ENCODE data around the gene RNASE2. TPM values are rescaled to one million over a fixed set of nuclear protein-coding genes. Genes with fewer than 3 reads are reported as not detected.
"Not testable (repeated sequence)": the region's sequence is repeated elsewhere in the genome, so short reads cannot be mapped to it uniquely, and the experiment has no call there.

The RNASE2 gene
- polyA plus RNA-seq, 4 donors, result 0.86 to 1.7 (median 1.1) TPM

DNA sequence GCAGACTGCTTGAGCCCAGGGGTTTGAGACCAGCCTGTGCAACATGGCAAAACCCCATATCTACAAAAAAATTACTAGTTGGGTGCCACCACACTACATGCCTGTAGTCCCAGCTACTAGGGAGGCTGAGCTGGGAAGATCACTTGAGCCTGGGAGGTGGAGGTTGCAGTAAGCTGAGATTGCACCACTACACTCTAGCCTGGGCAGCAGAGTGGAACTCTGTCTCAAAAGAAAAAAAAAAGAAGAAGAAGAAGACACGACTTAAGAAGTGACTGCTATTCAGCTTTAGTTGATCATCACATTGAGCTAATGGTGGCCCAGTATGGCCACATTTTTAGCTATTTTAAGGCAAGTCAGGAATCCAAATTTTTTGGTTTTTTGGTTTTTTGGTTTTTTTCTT is 25.6 kb downstream of the RNASE2 start:
- DNase-seq (ENCODE audit: low read depth in 4 of 4, low spot score in 3 of 4), result no peak

DNA sequence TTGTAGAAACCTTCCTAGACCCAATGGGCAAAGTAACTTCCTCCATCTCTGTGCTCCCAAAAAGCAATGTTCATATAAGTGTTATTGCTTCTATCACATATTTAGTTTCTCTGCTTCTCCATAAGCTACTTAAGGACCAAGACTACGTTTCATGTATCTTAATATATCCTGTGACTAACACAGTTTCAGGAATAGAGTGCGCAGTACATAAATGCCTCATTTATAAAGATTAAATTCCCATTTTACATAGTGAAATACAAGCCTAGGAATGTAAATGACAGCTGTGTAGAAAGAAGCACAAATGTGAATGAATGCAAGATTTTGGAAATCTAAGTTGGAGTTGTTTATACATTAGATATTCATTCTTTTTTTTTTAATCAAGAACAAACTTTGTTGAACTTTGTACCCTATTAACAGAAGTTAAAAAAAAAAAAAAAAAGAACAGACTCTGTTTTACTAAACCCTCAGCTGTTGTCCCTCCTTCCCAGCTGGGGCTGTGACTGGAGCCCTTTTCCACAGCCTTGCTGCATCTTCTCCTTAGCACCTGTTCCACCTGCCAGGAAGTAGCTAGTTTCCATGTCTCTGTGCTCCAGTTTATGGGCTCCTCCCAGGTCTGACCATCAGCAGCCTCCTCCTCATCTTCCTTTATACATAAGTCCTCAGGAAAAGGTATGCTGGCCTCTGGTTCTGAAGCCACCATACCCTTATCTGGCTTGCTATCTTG is 27.5 kb downstream of the RNASE2 start:
- no peak for DNase-seq (ENCODE audit: low read depth in 4 of 4, low spot score in 3 of 4)

DNA sequence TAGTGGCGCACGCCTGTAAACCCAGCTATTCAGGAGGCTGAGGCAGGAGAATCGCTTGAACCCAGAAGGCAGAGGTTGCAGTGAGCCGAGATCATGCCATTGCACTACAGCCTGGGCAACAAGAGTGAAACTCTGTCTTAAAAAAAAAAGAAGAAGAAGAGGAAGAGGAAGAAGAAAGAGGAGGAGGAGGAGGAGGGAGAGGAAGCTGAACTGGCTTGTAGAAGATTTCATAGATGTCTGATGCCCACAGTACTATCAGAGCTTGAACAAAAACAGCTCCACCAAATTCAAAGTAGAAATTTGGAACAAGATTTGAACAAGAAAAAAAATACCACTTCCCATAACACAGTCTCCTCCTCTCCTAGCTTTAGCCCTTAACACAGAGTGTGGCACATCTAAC is 30.4 kb downstream of the RNASE2 start:
- DNase-seq (ENCODE audit: low read depth in 4 of 4, low spot score in 3 of 4), result not testable (repeated sequence)

DNA sequence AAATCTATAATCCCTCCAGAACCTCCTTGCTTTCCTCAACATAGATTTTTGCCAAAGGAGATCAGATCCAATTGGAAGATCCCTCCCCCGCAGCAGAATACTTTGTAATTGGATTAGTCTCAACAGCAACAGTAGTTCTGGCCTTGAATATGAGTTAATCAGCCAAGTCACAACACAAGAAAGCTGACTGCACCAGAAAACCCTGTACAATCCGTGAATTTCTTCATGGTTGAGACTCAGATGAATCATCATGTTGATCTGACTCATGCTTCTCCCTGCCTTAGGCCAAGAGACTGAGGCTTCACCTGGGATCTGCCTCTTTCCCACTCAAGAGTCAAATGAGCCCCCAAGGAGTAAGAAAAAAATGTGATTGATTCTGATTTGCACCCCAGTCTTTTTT is 31.5 kb downstream of the RNASE2 start:
- no peak for DNase-seq (ENCODE audit: low read depth in 4 of 4, low spot score in 3 of 4)

DNA sequence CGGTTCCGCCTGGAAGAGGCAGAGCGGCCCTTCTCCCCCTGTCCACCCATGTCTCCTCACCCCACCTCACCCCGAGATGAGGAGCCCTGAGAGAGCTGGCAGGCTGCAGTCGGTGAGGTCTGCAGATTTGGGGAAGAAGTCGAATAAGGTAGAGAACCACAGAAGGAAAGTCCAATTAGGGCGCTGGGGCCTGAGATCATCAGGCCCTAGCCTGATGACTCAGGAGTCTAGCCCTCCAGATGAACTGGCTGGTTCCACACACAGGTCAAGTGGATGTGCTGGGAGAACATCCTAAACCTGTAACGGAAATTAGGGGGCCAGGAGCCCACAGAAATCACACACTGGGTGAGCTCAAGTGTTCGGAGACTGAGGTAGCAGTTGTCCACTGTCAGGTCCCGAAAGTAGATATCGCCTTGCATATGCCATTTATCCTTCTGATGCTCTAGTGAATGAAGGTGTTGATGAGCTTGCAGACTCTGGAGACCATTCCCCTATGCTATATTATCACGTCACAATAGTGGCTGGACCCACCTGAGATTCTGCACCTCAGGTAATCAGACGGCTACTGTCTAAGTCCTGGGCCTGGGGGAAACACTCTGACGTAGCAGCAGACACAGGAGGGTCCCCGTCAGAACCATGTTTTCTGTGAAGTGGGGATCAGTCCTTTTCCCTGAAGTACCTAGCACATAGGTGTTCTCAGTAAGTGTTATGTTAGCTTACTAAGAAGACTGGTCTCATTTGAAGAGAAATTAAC is 33.6 kb downstream of the RNASE2 start:
- DNase-seq (ENCODE audit: low read depth in 4 of 4, low spot score in 3 of 4), result no peak

DNA sequence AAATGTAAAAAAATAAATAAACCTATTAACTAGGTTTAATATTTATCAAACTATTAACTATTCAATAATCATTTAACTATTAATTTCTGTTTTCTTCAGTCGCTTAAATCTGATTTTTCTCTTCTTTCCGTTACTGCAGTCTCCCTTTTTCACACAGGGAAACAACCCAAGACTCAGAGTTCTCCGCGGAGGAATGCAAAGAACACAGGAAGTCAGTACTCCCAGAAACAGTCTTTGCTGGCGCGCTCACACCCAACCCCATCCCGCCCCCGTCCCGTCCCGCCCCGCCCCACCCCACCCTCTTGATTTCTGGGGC is 34.1 kb downstream of the RNASE2 start:
- DNase-seq (ENCODE audit: low read depth in 4 of 4, low spot score in 3 of 4), result no peak

DNA sequence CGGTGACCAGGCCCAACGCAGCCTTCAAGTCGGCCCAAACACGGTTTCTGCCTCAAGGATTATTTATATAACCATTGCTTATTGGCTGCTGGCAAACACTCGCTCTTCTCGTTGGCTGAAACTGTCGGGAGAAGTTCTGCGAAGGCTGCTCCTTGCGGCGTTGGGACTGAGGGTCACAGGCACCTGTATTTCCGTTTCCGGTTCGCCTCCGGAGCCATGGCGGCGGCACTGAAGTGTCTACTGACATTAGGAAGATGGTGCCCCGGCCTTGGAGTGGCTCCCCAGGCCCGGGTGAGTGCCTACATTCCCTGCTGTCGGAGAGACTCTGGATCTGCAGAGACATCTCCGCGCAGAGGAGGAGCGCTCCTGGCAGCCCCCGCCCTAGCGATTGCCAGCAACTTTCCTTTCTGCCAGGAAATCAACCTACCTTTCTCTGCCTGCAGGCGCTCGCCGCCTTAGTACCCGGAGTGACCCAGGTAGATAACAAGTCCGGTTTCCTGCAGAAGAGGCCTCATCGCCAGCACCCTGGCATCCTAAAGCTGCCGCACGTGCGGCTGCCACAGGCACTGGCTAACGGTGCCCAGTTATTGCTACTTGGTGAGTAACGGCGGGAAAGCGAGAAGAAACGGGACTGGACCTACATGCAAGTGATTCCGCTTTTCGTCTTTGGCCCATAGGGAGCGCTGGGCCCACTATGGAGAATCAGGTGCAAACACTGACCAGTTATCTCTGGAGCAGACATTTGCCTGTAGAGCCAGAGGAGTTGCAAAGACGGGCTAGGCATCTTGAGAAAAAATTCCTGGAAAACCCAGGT is 34.7 kb downstream of the RNASE2 start, which contains the start of gene METTL17:
METTL17 (plus strand) TSS at position 194 of the 814 bp plus-strand sequence; CDS start at position 217, 23 bp downstream.
- DNase-seq (ENCODE audit: low read depth in 4 of 4, low spot score in 3 of 4), result peak; percentile 89 to 95 (median 91)

DNA sequence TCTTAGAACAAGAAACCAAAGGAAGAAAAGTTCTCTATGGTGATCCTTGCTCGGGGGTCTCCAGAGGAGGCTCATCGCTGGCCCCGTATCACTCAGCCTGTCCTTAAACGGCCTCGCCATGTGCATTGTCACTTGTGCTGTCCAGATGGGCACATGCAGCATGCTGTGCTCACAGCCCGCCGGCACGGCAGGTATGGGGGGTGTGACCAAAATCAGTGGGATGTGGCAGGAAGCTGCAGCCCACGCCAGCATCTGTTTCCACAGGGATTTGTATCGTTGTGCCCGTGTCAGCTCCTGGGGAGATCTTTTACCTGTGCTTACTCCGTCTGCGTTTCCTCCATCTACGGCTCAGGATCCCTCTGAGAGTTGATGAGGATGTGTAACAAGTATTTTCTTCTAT is 41.2 kb downstream of the RNASE2 start:
- no peak for DNase-seq (ENCODE audit: low read depth in 4 of 4, low spot score in 3 of 4)

DNA sequence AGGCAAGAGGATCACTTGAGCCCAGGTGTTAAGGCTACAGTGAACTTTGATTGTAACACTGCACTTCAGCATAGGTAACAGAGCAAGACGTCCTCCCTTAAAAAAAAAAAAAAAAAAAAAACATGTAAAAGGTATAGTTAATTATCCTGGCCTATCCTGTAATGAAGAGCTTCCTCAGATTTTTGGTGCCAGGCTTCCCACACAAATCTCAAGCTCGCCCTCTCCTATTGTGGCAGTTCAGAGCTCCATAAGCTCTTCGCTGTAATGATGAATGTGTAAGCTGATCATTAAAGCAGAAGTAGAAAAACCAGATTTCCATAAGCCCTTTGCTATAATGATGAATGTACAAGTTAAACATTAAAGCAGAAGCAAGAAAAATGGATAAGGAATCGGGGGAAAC is 41.8 kb downstream of the RNASE2 start:
- no peak for DNase-seq (ENCODE audit: low read depth in 4 of 4, low spot score in 3 of 4)

DNA sequence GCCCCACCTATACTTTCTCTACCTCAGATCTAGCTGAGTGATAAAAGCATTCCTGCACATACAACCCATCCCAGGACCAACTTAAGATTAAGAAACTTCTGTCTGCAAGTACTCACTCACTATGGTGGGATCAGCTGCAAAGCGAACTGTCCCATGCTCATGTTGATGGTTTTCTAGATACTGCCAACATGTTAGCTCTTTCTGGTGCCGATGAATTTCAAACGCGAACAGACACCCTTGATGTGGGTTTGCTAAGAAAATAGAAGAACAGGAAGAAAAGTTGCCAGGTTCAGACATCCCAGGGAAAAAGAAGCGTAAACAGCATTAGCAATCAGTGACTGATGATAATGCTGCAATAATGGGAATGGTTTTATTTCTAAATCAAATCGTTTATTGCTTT is 42.3 kb downstream of the RNASE2 start:
- no peak for DNase-seq (ENCODE audit: low read depth in 4 of 4, low spot score in 3 of 4)

DNA sequence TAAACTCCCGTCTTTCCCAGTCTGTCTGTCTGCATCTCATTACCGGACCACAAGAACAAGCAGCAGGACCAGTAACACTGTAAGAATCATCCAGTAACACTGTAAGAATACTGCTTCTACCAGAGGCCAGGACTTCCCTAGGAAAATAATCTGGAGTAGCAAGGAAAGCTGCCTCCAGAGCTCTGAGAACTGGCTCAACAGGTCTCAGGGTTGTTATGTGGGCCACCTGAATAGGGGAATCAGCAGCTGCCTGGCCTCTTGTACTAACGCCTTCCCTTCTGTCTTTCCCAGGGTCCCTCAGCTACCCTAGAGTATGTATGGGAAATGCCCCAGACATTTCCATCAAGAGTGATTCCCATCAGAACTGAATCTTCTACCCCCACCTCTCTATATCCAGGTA is 42.9 kb downstream of the RNASE2 start:
- DNase-seq (ENCODE audit: low read depth in 4 of 4, low spot score in 3 of 4), result no peak

DNA sequence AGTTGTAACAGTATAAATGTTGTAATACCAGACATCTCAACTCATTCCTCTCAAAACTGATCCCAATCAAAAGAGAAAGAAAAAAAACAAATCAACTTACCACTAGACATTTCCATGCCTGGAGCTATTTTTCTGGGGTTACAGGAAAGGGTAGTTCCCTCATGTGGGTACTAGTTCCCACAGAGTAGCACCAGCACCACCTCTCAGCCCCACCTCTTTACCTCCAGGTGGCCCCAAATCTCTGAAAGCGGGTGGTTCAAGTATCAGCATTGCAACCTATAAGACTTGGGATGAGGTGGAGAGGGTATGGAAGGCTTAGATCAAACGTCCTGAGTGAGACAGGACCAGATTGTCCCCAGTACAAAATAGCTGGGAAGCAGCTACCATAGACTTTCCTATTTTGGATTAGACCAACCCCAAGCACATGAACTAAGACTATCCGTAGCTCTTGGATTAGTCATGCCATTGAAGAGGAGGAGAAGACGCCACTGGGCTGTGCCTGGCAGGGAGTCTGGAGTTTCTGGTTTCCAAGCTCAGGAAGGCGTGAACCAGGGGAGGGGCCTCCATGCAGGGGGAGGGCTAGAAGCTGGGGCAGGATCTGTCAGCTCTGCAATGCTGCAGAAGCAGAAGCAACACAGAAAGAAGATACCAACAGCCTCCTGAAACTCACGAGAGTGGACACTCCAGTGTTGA is 43.5 kb downstream of the RNASE2 start, which contains the start of gene SLC39A2:
SLC39A2 (plus strand) TSS at position 620 of the 693 bp plus-strand sequence. CDS start 154 bp downstream, outside the sequence.
- DNase-seq (ENCODE audit: low read depth in 4 of 4, low spot score in 3 of 4), result no peak

DNA sequence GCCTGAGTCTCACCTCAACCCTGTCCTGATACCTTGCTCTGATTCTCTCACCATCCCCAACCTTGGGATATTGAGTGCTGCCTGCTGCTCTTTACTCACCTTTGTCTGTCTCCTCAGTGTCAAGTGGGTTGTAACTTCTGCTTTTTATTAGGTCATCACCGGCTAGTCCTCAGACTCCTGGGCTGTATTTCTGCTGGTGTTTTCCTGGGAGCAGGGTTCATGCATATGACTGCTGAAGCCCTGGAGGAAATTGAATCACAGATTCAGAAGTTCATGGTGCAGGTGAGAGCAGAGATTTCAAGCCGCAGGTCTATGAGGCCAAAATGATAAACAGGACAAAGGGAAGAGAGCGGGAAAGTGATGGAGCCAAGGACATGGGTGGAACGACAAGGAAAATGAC is 44.3 kb downstream of the RNASE2 start:
- no peak for DNase-seq (ENCODE audit: low read depth in 4 of 4, low spot score in 3 of 4)

DNA sequence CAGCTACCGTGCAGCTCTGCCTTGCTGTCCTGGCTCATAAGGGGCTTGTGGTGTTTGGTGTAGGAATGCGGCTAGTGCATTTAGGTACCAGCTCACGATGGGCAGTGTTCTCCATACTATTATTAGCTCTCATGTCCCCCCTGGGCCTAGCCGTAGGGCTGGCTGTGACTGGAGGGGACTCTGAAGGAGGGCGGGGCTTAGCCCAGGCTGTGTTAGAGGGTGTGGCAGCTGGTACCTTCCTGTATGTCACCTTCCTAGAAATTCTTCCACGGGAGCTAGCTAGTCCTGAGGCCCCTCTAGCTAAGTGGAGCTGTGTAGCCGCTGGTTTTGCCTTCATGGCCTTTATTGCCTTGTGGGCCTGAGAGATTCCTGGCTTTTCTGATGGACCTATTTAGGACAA is 45.9 kb downstream of the RNASE2 start:
- DNase-seq (ENCODE audit: low read depth in 4 of 4, low spot score in 3 of 4), result no peak

DNA sequence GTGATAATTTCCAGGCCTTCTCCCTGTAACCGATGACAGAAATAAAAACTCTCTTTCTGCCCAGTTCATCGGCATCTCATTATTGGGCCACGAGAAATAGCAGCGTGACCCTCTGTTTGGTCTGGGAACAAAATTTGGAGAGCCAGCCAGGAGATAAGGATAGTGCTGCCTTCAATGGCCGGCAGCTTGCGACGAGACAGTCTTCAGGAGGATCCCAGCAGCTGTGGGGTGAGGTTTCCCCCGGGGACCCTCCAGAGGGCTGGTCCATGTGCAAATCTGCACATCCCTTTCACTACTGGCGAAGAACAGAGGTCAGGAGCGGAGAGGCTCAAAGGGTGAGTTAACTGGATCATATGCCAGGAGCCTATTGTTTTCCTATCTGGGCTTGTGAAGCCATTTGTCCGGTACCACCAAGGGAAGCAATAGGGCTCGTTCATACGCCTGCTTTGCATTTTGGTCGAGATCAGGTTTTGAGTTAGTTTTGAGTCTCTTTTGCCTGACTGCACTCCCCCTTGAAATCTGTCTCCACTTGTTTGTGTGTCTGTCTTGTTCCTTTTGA is 48.6 kb downstream of the RNASE2 start:
- no peak for DNase-seq (ENCODE audit: low read depth in 4 of 4, low spot score in 3 of 4)

Other genes with a start within 250 kb of the RNASE2 start
- gene EDDM3A, start 209.6 kb upstream of the RNASE2 start, polyA plus RNA-seq (ENCODE audit: insufficient read length in 4 of 4), result under 1 TPM in 1 of 4 donors, not detected in 3; 0.21 TPM
- under 1 TPM in 1 of 4 donors, not detected in 3; 0.17 TPM for gene EDDM3B, start 187.1 kb upstream of the RNASE2 start, polyA plus RNA-seq (ENCODE audit: insufficient read length in 4 of 4)
- 1 to 10 TPM; 5.5 to 9.3 (median 8.2) TPM for gene RNASE6, start 174.2 kb upstream of the RNASE2 start, polyA plus RNA-seq (ENCODE audit: insufficient read length in 4 of 4)
- 100 to 1,000 TPM; 154 to 359 (median 175) TPM for gene RNASE1, start 152.6 kb upstream of the RNASE2 start, polyA plus RNA-seq (ENCODE audit: insufficient read length in 4 of 4)
- under 1 TPM; 0.34 to 0.85 (median 0.60) TPM for gene RNASE3, start 64.1 kb upstream of the RNASE2 start, polyA plus RNA-seq (ENCODE audit: insufficient read length in 4 of 4)
- gene METTL17, start 34.5 kb downstream of the RNASE2 start, polyA plus RNA-seq (ENCODE audit: insufficient read length in 4 of 4), result 100 to 1,000 TPM in 1 of 4 donors, 10 to 100 TPM in 3; 63.6 to 119 (median 88.0) TPM
- 1 to 10 TPM in 3 of 4 donors, not detected in 1; 1.6 to 2.8 (median 2.5) TPM for gene SLC39A2, start 43.8 kb downstream of the RNASE2 start, polyA plus RNA-seq (ENCODE audit: insufficient read length in 4 of 4)
- 100 to 1,000 TPM in 3 of 4 donors, 10 to 100 TPM in 1; 85.9 to 169 (median 163) TPM for gene NDRG2, start 69.6 kb downstream of the RNASE2 start, polyA plus RNA-seq (ENCODE audit: insufficient read length in 4 of 4)
- gene TPPP2, start 74.7 kb downstream of the RNASE2 start, polyA plus RNA-seq (ENCODE audit: insufficient read length in 4 of 4), result 1 to 10 TPM in 3 of 4 donors, under 1 TPM in 1; 0.08 to 4.4 (median 2.7) TPM
- gene RNASE13, start 79.3 kb downstream of the RNASE2 start, polyA plus RNA-seq (ENCODE audit: insufficient read length in 4 of 4), result under 1 TPM in 3 of 4 donors, not detected in 1; 0.44 to 0.95 (median 0.52) TPM
- under 1 TPM in 3 of 4 donors, not detected in 1; 0.54 to 0.63 (median 0.55) TPM for gene RNASE7, start 86.9 kb downstream of the RNASE2 start, polyA plus RNA-seq (ENCODE audit: insufficient read length in 4 of 4)
- not detected for gene RNASE8, start 102.3 kb downstream of the RNASE2 start, polyA plus RNA-seq (ENCODE audit: insufficient read length in 4 of 4)
- gene ARHGEF40, start 114.8 kb downstream of the RNASE2 start, polyA plus RNA-seq (ENCODE audit: insufficient read length in 4 of 4), result 10 to 100 TPM; 65.7 to 87.7 (median 73.2) TPM
- gene ZNF219, start 143.2 kb downstream of the RNASE2 start, polyA plus RNA-seq (ENCODE audit: insufficient read length in 4 of 4), result 10 to 100 TPM; 15.8 to 38.4 (median 22.6) TPM
- 1 to 10 TPM in 2 of 4 donors, under 1 TPM in 2; 0.27 to 1.6 (median 1.2) TPM for gene TMEM253, start 145.6 kb downstream of the RNASE2 start, polyA plus RNA-seq (ENCODE audit: insufficient read length in 4 of 4)
- under 1 TPM in 2 of 4 donors, not detected in 2; 0.03 to 0.06 TPM for gene OR5AU1, start 200.6 kb downstream of the RNASE2 start, polyA plus RNA-seq (ENCODE audit: insufficient read length in 4 of 4)